HG02610 (cell line): ENCODE measurements around the gene COG7.

Experiments used
- ATAC-seq: cut with Tn5 transposase; IDR thresholded peaks from one replicate; pipeline ENCODE4 v1.9.1; 2021; ENCODE audit warnings: mild to moderate bottlenecking, moderate library complexity; ENCODE audit not compliant: unreplicated experiment

COG7 gene

DNA sequence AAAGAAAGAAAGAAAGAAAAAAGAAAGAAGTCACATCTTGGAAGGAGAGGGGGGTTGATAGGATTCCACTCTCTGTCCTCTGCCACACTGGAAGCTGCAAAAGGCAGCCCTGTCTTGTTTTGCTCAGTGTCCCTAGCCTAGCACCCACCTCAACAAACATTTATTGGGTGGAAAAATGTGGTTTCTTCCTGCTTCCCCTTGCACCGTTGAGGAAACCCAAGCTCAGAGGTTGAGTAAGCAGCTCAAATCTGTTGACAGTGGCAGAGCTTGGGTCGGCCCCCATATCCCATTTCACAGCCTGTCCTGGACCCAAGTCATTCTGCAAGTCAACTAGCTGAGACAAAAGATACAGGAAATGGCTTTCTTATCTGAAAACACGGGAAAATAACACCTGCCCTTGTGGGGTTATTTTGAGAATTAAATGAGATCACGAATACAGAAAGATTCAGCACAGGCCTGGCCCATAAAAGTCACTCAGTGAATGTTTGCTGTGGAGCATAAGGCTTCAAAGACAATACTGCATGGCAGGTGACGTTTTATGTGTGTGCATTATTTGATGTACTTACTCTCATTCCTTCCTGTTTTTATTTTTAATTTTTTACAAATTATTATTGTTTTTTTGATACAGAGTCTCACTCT lies 87.3 kb downstream of the COG7 start:
- no peak for ATAC-seq

DNA sequence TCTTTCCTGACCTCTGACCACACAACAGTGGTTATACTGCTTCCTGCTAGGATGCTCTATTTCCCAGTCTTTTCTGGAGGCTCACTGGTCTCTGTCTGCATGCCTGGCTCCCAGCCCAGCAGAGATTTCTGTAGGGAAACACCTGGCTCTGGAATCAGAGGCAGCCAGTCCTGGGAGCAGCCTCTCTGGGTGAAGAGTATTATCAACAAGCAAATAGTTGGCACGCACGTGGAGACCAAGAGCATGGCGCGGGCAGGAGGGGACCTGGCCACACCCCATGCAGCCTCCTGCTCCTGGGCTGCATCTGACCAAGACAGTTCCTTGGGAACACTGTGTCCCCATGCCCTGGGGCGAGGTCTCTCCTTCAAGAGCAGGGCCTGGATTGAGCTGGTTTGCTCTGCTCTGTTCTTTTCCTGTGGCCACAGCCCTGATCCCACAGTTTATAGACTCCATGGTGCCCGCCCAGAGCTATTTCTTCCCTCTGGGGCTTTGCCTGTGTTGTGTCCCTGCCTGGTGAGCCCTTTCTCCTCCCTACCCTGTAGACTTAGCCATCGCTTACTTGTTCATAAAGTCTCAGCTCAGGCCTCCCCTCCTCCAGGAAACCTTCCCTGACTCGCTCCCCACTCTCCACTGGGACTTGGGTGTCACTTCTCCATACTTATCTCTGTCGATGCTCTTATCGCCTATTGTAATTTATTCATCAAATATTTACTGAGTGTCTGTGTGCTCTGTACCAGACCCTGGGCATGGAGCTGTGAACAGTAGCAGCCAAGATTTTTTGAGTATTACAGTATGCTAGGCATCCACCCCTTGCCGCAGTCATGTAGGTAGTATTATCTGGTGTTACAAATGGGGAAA lies 90.3 kb downstream of the COG7 start:
- ATAC-seq, result no peak

DNA sequence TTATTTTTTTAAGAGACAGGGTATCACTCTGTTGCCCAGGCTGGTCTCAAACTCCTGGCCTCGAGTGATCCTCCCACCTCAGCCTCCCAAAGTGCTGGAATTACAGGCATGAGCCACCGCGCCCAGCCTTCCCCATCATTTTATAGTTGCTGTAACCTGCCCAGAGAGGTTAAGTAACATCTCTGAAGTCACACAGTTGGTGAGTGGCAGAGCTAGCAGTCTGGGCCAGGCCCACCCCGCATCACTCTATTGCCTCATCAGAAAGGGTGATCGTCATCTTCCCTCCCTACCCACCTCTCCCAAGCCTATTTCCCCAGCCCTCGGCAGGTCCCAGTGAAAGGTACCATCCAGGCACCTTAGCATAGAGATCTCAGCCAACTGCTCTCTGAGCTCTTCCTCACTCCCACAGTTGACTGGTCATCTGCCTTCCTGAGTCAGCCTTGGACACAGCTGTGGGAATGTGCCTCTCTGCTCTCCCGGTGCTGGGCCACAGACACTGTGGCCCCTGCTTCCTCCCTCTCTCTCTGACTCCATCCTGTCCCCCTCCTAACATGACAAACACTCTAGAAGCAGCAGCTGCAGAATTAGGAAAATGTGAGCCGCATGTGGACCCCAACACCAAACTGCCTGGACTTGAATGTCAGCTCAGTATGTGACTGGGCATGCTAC lies 93.8 kb downstream of the COG7 start:
- ATAC-seq, result no peak

DNA sequence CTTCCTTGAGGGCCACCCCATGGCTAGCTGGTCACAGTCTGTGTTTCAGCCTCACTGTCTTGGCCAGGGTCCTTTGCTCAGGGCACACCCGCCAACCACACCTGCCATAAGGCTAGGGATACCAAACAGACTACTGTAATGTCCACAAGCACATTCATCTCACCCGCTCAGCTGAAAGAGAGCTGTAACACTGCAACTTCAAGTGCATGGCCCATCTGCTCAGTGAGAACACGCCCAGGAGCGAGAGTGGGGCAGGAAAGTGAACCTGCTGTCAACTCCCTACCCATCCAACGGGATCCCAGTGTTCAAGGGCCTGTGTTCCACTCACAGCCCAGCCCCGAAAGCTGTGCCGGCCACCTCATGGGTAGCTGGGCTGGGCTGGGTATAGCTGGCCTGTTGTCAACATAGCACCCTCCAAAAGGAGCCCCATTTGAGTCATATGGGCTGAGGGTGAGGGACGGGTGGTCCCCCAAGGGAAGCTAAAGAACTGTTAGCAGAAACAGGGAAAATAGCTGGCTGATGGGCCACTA lies 95.2 kb downstream of the COG7 start:
- no peak for ATAC-seq

DNA sequence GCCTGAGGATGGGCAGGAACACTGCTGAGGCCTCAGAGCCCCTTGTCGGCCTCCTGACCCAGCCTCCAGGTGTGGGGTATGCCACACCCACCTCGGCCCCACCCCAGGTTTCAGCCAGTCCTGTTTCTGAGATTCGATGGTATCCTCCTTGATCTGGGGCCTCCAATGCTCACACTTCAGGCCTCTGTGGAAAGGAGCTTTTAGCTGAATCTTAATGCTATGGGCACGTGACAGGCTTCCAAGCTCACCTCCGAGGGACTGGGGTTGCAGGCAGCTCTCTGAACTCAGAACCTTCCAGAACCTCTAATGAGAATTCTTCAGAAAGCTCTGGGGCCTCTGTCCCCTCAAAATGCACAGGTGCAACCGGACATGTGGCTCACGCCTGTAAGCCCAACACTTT lies 96.0 kb downstream of the COG7 start:
- ATAC-seq, result no peak

DNA sequence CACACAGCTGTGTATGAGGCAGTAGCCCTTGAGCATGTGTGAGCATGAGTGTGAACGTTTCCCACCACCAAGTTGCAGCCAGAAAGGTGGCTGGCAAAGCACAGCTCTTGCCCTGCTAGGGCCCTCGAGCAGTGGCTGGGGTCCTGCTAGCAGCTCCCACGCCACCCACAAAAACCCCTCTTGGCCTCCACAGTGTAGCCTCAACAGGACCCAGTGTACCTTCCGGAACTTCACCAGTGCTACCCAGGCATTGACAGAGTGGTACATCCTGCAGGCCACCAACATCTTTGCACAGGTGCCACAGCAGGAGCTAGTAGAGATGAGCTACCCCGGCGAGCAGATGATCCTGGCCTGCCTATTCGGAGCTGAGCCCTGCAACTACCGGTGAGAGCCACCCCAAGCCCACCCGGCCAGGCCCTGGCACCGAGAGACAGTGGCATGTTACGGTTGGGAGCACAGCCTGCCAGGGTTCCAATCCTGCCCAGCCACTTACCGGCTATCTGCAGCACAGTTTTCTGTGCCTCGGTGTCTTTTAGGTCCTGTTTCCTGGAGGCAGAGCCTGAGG lies 97.8 kb downstream of the COG7 start:
- no peak for ATAC-seq

DNA sequence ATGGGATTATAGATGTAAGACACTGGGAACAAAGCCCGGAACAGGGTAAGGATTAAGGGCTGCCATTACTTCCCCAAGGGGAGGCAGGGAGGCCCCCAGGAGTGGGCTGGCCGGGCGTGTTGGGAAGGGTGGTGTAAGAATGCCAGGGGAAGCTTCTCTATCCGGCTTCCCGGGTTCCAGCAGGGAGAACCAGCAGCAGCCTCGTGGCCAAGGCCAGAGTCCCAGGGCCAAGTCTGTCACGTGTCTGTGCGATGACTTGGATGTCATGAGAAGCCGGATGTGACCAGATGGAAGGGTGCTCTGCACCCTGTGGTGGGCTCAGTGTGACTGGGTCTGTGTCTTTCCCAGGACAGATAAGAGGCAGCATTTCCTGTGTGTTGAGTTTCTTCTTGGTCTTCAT lies 98.7 kb downstream of the COG7 start:
- ATAC-seq, result no peak

DNA sequence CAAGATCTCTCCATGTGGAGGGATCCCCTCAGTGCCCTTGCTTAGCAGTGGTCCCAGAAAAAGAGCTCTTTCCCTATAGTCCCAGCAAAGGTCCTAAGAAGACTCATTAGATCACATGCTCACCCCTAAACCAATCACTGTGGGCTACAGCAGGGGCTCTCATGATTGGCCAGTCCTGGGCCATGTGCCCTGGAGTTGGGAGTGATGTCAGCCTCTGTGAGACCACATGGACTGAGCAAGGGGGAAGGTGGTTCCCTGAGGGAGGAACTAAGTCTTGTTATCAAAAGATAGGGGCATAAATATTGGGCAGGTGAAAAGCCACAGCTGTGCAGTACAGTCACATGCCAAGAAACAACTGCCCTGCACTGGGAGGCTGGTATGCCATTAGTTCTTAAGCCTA lies 99.5 kb downstream of the COG7 start:
- ATAC-seq, result no peak

DNA sequence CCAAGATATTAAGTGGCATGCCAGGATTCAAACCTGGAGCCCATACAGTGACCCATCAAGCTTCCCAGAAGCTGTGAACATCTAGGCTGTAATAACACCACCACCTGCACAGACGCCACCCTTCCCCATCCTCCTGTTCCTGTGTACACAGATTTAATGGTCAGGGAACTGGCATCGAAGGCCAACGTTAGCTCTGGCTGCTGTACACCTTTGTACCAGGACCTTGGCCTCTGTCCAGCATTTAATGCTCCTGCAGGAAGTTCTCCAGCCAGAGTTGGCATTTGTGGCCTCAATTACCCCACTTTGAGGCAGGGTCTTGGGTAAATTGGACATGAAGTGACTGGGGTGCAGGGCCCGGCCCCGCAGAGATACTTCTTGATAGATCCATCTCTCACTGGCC lies 101.6 kb downstream of the COG7 start:
- no peak for ATAC-seq

DNA sequence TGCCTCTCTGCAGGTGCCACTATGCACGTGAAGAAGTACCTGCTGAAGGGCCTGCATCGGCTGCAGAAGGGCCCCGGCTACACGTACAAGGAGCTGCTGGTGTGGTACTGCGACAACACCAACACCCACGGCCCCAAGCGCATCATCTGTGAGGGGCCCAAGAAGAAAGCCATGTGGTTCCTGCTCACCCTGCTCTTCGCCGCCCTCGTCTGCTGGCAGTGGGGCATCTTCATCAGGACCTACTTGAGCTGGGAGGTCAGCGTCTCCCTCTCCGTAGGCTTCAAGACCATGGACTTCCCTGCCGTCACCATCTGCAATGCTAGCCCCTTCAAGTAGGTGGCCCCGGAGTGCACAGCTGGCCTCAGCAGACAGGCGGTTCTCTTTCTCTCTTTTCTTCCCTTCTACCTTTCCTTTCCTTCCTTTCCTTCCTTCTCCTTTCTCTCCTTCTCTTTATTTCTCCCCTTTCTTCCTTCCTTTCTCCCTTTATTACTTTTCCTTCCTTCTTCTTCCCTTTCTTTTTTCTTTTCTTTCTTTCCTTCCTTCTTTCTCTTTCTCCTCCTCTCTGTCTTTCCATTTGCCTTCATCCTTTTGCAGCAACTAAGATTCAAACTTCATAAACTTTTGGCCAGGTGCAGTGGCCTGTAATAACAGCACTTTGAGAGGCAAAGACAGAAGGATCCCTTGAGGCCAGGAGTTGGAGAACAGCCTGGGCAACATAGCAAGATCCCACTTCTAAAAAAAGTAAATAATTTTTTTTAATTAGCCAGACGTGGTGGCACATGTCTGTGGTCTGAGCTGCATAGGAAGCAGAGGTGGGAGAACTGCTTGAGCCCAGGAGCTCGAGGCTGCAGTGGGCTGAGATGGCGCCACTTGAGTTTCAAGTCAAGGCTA lies 104.2 kb downstream of the COG7 start:
- ATAC-seq, result no peak

DNA sequence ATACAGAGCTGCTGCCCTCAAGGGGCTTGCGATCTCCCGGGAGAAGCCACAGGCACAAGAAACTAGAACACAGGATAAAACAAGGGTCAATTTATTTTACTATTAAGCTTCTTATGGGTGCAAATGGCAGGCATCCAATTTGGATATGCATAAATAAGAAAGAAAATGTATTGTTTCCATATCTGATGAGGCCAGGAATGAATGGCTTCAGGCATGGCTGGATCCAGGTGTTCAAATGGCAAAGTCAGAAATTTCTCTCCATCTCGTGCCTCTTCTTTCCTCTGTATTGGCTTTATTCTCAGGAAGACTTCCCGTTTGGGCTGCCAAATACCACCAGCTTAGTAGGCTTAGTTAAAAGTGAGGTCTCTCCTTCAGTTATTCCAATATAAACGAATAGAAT lies 107.8 kb downstream of the COG7 start:
- no peak for ATAC-seq

DNA sequence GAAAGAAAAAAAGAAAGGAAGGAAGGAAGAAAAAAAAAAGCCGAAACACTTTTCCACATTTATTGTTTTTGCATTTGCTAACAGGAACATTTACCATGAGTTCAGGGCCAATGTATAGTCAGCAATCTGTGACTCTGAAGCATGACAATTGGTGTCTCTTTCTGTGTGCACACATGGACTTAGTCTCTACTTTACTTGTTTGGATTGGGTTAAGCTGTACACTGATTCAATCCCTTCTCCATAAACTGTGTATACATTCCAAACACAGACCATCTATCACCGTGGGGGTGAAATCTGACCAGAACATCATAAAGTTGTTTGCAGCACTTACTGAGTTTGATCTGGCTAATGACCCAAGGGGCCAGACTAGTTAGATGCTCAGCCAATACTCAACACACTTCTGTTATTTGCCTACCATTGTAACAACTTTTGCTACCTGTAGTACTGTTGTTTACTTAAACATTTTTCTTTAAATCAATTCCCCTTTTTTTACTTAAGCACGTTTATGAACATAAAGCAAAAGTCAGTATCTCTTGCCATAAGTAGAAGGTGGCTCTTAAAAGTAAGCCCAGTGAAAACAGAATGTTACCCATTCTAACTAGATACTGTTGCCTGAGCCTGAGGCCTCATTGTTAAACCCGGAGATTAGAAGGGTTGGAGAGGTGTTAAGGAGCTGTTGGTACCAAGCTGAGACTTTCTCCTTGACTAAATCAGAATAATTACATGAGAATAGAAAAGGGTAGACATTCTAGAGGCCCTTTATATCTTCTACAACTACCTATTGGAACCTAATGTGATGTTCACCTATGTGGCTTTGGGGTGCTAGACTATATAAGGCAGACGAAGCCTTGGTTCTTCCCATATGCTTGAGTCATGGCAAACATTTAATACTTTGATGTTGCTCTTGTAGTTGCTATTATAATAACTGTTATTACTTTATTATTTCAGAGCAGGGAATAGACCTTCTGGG lies 109.1 kb downstream of the COG7 start:
- ATAC-seq, result no peak

DNA sequence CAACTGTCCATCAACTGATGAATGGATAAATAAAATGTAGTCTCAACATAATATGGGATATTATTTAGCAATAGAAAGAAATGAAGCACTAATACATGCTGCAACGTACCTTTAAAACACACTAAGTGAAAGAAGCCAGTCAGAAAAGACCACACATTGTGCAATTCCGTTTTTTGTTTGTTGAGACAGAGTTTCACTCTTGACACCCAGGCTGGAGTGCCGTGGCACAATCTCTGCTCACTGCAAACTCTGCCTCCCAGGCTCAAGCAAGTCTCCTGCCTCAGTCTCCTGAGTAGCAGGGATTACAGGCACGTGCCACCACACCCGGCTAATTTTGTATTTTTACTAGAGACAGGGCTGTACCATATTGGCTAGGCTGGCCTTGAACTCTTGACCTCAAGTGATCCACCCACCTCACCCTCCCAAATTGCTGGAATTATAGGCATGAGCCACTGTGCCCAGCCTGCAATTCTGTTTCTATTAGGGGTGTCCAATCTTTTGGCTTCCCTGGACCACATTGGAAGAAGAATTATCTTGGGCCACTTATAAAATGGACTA lies 110.8 kb downstream of the COG7 start:
- no peak for ATAC-seq

DNA sequence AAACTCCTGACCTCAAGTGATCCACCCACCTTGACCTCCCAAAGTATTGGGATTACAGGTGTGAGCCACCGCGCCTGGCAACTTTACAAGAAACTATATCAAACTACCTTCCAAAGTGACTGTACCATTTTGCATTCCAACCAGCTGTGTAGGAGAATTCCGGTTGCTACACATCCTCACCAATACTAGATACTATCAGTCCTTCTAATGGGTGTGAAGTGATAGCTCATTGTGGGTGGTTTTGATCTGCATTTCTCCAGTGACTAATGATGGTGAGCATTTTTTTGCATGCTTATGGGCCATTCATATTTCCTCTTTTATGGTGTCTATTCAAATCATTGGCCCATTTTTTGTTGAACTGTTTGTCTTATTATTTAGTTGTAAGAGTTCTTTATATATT lies 113.2 kb downstream of the COG7 start:
- no peak for ATAC-seq
